GM23248 (cell line): ENCODE results near the gene CHADL. TPM values are rescaled to one million over a fixed set of nuclear protein-coding genes. Genes with fewer than 3 reads are reported as not detected.

Experiments
- DNase-seq: peaks from one replicate; pipeline ENCODE4 v3.0.0-alpha.2; 2015
- H2AFZ ChIP-seq: fragments of 200-600 bp; sonication (generic); 2 replicates; pipeline ENCODE4 v1.6.1; 2016; ENCODE audit warnings: antibody characterized with exemption
- H3F3A ChIP-seq: fragments of 200-600 bp; sonication (generic); 2 replicates; pipeline ENCODE4 v1.6.1; 2016; ENCODE audit warnings: mild to moderate bottlenecking, antibody characterized with exemption, mixed run types; ENCODE audit not compliant: insufficient read depth
- H3K27ac ChIP-seq: fragments of 200-600 bp; sonication (generic); 2 replicates; pipeline ENCODE4 v1.5.1; 2016; ENCODE audit warnings: mild to moderate bottlenecking
- H3K27me3 ChIP-seq: fragments of 200-600 bp; sonication (generic); replicated peaks from 2 replicates; pipeline ENCODE4 v1.6.1; 2016; ENCODE audit warnings: mild to moderate bottlenecking; ENCODE audit not compliant: insufficient read depth
- H3K36me3 ChIP-seq: fragments of 200-600 bp; sonication (generic); 2 replicates; pipeline ENCODE4 v1.6.1; 2016; ENCODE audit warnings: low read depth, mild to moderate bottlenecking
- H3K4me1 ChIP-seq: fragments of 200-600 bp; sonication (generic); 2 replicates; pipeline ENCODE4 v1.6.1; 2016; ENCODE audit warnings: mild to moderate bottlenecking; ENCODE audit not compliant: insufficient read depth
- H3K4me2 ChIP-seq: fragments of 200-600 bp; sonication (generic); one replicate; pipeline ENCODE4 v1.6.1; 2016; ENCODE audit warnings: mild to moderate bottlenecking; ENCODE audit not compliant: unreplicated experiment
- H3K4me3 ChIP-seq: fragments of 200-600 bp; sonication (generic); 2 replicates; pipeline ENCODE4 v1.5.1; 2016; ENCODE audit warnings: mild to moderate bottlenecking
- H3K79me2 ChIP-seq: fragments of 200-600 bp; sonication (generic); 2 replicates; pipeline ENCODE4 v1.6.1; 2016; ENCODE audit warnings: mild to moderate bottlenecking; ENCODE audit not compliant: insufficient read depth
- H3K9ac ChIP-seq: fragments of 200-600 bp; sonication (generic); 2 replicates; pipeline ENCODE4 v1.6.1; 2016; ENCODE audit warnings: mild to moderate bottlenecking
- H3K9me2 ChIP-seq: fragments of 200-600 bp; sonication (generic); 2 replicates; pipeline ENCODE4 v1.6.1; 2016; ENCODE audit warnings: mixed run types, mild to moderate bottlenecking, moderate library complexity; ENCODE audit not compliant: insufficient read depth
- H3K9me3 ChIP-seq: fragments of 200-600 bp; sonication (generic); one replicate; pipeline ENCODE4 v1.6.1; 2017; ENCODE audit warnings: low read depth
- H4K20me1 ChIP-seq: fragments of 200-600 bp; sonication (generic); 2 replicates; pipeline ENCODE4 v1.6.0; 2016; ENCODE audit not compliant: insufficient read depth
- EZH2 ChIP-seq: fragments of 200-600 bp; sonication (generic); IDR thresholded peaks from 2 replicates; pipeline ENCODE4 v1.6.1; 2018; ENCODE audit warnings: antibody characterized with exemption, mild to moderate bottlenecking; ENCODE audit not compliant: insufficient read depth, poor library complexity, severe bottlenecking
- EZH2phosphoT487 ChIP-seq: fragments of 200-600 bp; sonication (generic); IDR thresholded peaks from 2 replicates; pipeline ENCODE4 v1.6.1; 2018; ENCODE audit warnings: antibody characterized with exemption, moderate library complexity, mild to moderate bottlenecking, low read depth; ENCODE audit not compliant: insufficient read depth
- whole genome bisulfite sequencing, 2 experiments: methylation state at CpG; one replicate each; pipeline ENCODE4 v1.1.6; 2015 to 2017; ENCODE audit warnings: low lambda C conversion rate in 2 of 2, low coverage in 1 of 2; ENCODE audit errors: missing lambda C conversion rate in 2 of 2; 5-methylcytosine and 5-hydroxymethylcytosine counted together
- in situ Hi-C: fragments of 300-500 bp; cut with MboI; formaldehyde crosslinking; loops from 2 replicates; pipeline ENCODE4 v1.15.0; 2020
- polyA plus RNA-seq: library from polyadenylated mRNA; unstranded; fragments of >200 nt; fragmentation: Nextera tagmentation; extraction: Ambion mirVana; gene quantifications from 2 replicates; pipeline ENCODE4 v1.2.1, GENCODE V29; 2016
- total RNA-seq: library from RNA; depleted of rRNA; stranded (reverse); fragments of >200 nt; shearing (Covaris generic); gene quantifications from 2 replicates; pipeline ENCODE4 v1.2.3, GENCODE V29; 2014

The CHADL gene
- total and polyA plus RNA-seq, 2 experiments from 2014 or later = 0.22 to 0.88 TPM

- Histone ChIP-seq H3K27ac (peak overlapping the region; percentile 70), H2AFZ (peak overlapping the region; percentile 96), H3F3A (peaks cover 39% of the 10 kb centered on the region), H3K4me2 (peak overlapping the region; percentile 98), H4K20me1 (no peaks in the 10 kb centered on the region), H3K36me3 (peaks cover 9% of the 10 kb centered on the region), H3K79me2 (peaks cover 35% of the 10 kb centered on the region), H3K27me3 (no peaks in the 10 kb centered on the region), H3K4me1 (peaks cover 47% of the 10 kb centered on the region), H3K4me3 (peak overlapping the region; percentile 85), H3K9me2 (no peaks in the 10 kb centered on the region), H3K9ac (peak overlapping the region; percentile 76), H3K9me3 (no peaks in the 10 kb centered on the region)
- in situ Hi-C loops = no loop called here
- TF ChIP-seq EZH2phosphoT487 = no peak
- no peak for TF ChIP-seq EZH2
- peak; percentile 61 for DNase-seq
- 5 to 7% methylated on average over 15 of the region's 15 CpGs for WGBS, 2 experiments
These were observed 45.9 kb upstream of the CHADL start for GRCh38 chr22:41286639-41287091.

GRCh38 chr22:41285820-41286638 lies 45.3 kb upstream of the CHADL start, which contains the start of gene RANGAP1:
Gene RANGAP1 (minus strand): TSS chr22:41286187. CDS start chr22:41281044, 5,143 bp downstream.
- H4K20me1 ChIP-seq = no peaks in the 10 kb centered on the region
- peak within 1 kb of the TSS; percentile 92 for H3K9ac ChIP-seq
- WGBS, 2 experiments = 1 to 2% methylated on average over 57 to 72 of the region's 77 CpGs
- peaks cover 9% of the 10 kb centered on the region for H3K36me3 ChIP-seq
- peak within 1 kb of the TSS; percentile 87 for H3K4me3 ChIP-seq
- peaks cover 35% of the 10 kb centered on the region for H3F3A ChIP-seq
- in situ Hi-C loops = no loop called here
- H3K9me2 ChIP-seq = no peaks in the 10 kb centered on the region
- peak; percentile 100 for DNase-seq
- peaks cover 43% of the 10 kb centered on the region for H3K4me1 ChIP-seq
- peaks cover 42% of the 10 kb centered on the region for H3K79me2 ChIP-seq
- H2AFZ ChIP-seq = peak within 1 kb of the TSS; percentile 96
- H3K9me3 ChIP-seq = no peaks in the 10 kb centered on the region
- no peaks in the 10 kb centered on the region for H3K27me3 ChIP-seq
- peak within 1 kb of the TSS; percentile 96 for H3K27ac ChIP-seq
- TF ChIP-seq EZH2phosphoT487 (no peak), EZH2 (no peak)
- H3K4me2 ChIP-seq = peak within 1 kb of the TSS; percentile 98

- no peak for TF ChIP-seq EZH2phosphoT487
- no peak for TF ChIP-seq EZH2
- in situ Hi-C loops = no loop called here
- Histone ChIP-seq H3F3A (peaks cover 30% of the 10 kb centered on the region), H4K20me1 (no peaks in the 10 kb centered on the region), H3K4me3 (peak overlapping the region; percentile 87), H3K79me2 (peaks cover 48% of the 10 kb centered on the region), H3K27me3 (no peaks in the 10 kb centered on the region), H2AFZ (peak overlapping the region; percentile 69), H3K9me2 (no peaks in the 10 kb centered on the region), H3K27ac (peak overlapping the region; percentile 96), H3K9me3 (no peaks in the 10 kb centered on the region), H3K9ac (peak overlapping the region; percentile 92), H3K4me1 (peaks cover 37% of the 10 kb centered on the region), H3K4me2 (peak overlapping the region; percentile 91), H3K36me3 (peaks cover 9% of the 10 kb centered on the region)
- peak; percentile 98 for DNase-seq
- 2 to 3% methylated on average over 28 to 29 of the region's 30 CpGs for WGBS, 2 experiments
These were observed 44.7 kb upstream of the CHADL start for GRCh38 chr22:41285441-41285819.

GRCh38 chr22:41284465-41284864 lies 43.7 kb upstream of the CHADL start:
- peak overlapping the region; percentile 91 for H3K4me2 ChIP-seq
- H3K36me3 ChIP-seq = peaks cover 9% of the 10 kb centered on the region
- H2AFZ ChIP-seq = no peak overlapping the region
- no peaks in the 10 kb centered on the region for H3K9me2 ChIP-seq
- WGBS, 2 experiments = 83 to 85% methylated on average over 9 to 10 of the region's 10 CpGs
- H3K9ac ChIP-seq = peak overlapping the region; percentile 92; the same call in 1 of the 2 replicates
- peaks cover 28% of the 10 kb centered on the region for H3K4me1 ChIP-seq
- peak overlapping the region; percentile 96 for H3K27ac ChIP-seq
- H3K27me3 ChIP-seq = no peaks in the 10 kb centered on the region
- H3K4me3 ChIP-seq = peak overlapping the region; percentile 87
- TF ChIP-seq EZH2 (no peak), EZH2phosphoT487 (no peak)
- H3K9me3 ChIP-seq = no peaks in the 10 kb centered on the region
- DNase-seq = no peak
- peaks cover 22% of the 10 kb centered on the region for H3F3A ChIP-seq
- no peaks in the 10 kb centered on the region for H4K20me1 ChIP-seq
- in situ Hi-C loops = no loop called here
- peaks cover 57% of the 10 kb centered on the region for H3K79me2 ChIP-seq
